Hepatocyte (in vitro differentiated cells): ENCODE measurements around the gene KIAA1958.

Source experiments
- EZH2 ChIP-seq: fragments of 200-600 bp; sonication (generic); IDR thresholded peaks from 2 replicates; pipeline ENCODE4 v1.6.1; 2016; ENCODE audit warnings: antibody characterized with exemption, mild to moderate bottlenecking, borderline replicate concordance
- EZH2phosphoT487 ChIP-seq: fragments of 200-600 bp; sonication (generic); IDR thresholded peaks from one replicate; pipeline ENCODE4 v1.6.1; 2018; ENCODE audit warnings: antibody characterized with exemption, mild to moderate bottlenecking, low read depth, moderate library complexity; ENCODE audit not compliant: unreplicated experiment, severe bottlenecking
- TF ChIP-seq, protein P1 (sequence below): fragments of 200-600 bp; sonication (generic); IDR thresholded peaks from 2 replicates; pipeline ENCODE4 v1.5.1; 2016; ENCODE audit warnings: antibody characterized with exemption, mild to moderate bottlenecking; ENCODE audit not compliant: poor library complexity

DNA sequence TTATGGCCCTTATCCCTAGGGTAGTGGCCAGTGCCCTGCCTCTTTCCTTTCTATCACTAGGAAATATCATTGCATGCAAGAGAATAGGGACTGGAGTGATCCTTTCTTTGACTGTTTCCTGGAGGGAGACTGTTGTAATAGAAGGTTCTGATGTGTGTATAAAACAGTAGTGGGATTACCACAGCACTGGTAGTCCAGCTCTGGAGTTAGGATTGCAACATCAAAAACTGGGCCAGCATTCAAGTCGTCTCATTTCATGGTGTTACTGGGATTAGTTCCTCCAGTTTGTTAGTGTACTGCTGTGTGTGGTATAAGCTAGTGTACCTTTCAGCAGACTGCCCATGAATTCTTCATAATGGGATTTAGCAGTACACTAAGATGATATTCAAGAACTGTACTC, 45.8 kb downstream of the KIAA1958 start:
- TF ChIP-seq, protein P1, sequence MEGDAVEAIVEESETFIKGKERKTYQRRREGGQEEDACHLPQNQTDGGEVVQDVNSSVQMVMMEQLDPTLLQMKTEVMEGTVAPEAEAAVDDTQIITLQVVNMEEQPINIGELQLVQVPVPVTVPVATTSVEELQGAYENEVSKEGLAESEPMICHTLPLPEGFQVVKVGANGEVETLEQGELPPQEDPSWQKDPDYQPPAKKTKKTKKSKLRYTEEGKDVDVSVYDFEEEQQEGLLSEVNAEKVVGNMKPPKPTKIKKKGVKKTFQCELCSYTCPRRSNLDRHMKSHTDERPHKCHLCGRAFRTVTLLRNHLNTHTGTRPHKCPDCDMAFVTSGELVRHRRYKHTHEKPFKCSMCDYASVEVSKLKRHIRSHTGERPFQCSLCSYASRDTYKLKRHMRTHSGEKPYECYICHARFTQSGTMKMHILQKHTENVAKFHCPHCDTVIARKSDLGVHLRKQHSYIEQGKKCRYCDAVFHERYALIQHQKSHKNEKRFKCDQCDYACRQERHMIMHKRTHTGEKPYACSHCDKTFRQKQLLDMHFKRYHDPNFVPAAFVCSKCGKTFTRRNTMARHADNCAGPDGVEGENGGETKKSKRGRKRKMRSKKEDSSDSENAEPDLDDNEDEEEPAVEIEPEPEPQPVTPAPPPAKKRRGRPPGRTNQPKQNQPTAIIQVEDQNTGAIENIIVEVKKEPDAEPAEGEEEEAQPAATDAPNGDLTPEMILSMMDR, result no peak
- TF ChIP-seq EZH2phosphoT487 (no peak), EZH2 (no peak)
